ENCODE data around the gene DPP6. TPM values are rescaled to one million over a fixed set of nuclear protein-coding genes. Genes with fewer than 3 reads are reported as not detected.

The DPP6 gene
- total and polyA plus RNA-seq, 2 experiments from 2014 or later = not detected

- TF ChIP-seq CTCF (conservative IDR thresholded peaks at IDR 0.05; ENCODE audit: low read depth in 2 of 2) (no peak), EZH2phosphoT487 (IDR thresholded peaks at IDR 0.05; ENCODE audit: unreplicated experiment) (no peak), JUNB (IDR thresholded peaks at IDR 0.05; ENCODE audit: unreplicated experiment) (no peak)
These were observed 535.6 kb downstream of the DPP6 start (continued) for GRCh38 chr7:154587792-154588191.

GRCh38 chr7:154591544-154591943 is 539.3 kb downstream of the DPP6 start:
- DNase-seq (ENCODE audit: low spot score) = no peak
- H4K20me1 ChIP-seq (replicated peaks; ENCODE audit: insufficient read depth) = no peaks in the 10 kb centered on the region
- H2AFZ ChIP-seq = no peak overlapping the region
- no peak overlapping the region for H3K27ac ChIP-seq (ENCODE audit: low read depth)
- Mint-ChIP-seq H3K4me1 (no peaks in the 10 kb centered on the region), H3K4me3 (no peak overlapping the region), H3K27me3 (ENCODE audit: insufficient read depth, low read depth, poor library complexity) (peaks cover 2% of the 10 kb centered on the region), H3K9me3 (no peaks in the 10 kb centered on the region), H3K36me3 (ENCODE audit: low read depth) (no peaks in the 10 kb centered on the region; the same call in 2 of the 3 replicates), H3K27ac (no peak overlapping the region)
- H3K9me2 ChIP-seq (ENCODE audit: insufficient read depth) = no peaks in the 10 kb centered on the region
- no peaks in the 10 kb centered on the region for H3K27me3 ChIP-seq (ENCODE audit: insufficient read depth)
- no peak overlapping the region for H3K4me2 ChIP-seq
- no peaks in the 10 kb centered on the region for H3K4me1 ChIP-seq (ENCODE audit: insufficient read depth)
- H3K4me3 ChIP-seq = no peak overlapping the region
- no peak for ATAC-seq
- H3F3A ChIP-seq (replicated peaks; ENCODE audit: low read depth) = no peaks in the 10 kb centered on the region
- TF ChIP-seq ZNF114 (CRISPR knock-in tag; IDR thresholded peaks at IDR 0.05) (no peak), ZNF331 (CRISPR knock-in tag; IDR thresholded peaks at IDR 0.05; ENCODE audit: low read depth) (no peak)
- peaks cover 7% of the 10 kb centered on the region; the same call in 1 of the 2 replicates for H3K36me3 ChIP-seq (ENCODE audit: insufficient read depth)
- no peaks in the 10 kb centered on the region for H3K79me2 ChIP-seq (replicated peaks; ENCODE audit: insufficient read depth)

- DNase-seq (ENCODE audit: low spot score) (no peak), ATAC-seq (no peak)
- TF ChIP-seq JUNB (IDR thresholded peaks at IDR 0.05; ENCODE audit: unreplicated experiment) (no peak), EZH2phosphoT487 (IDR thresholded peaks at IDR 0.05; ENCODE audit: unreplicated experiment) (no peak), POLR2AphosphoS5 (IDR thresholded peaks at IDR 0.05; ENCODE audit: low read depth) (no peak), ZNF114 (CRISPR knock-in tag; IDR thresholded peaks at IDR 0.05) (no peak), NANOG (IDR thresholded peaks at IDR 0.05; ENCODE audit: borderline replicate concordance) (no peak), CREB1 (CRISPR knock-in tag; IDR thresholded peaks at IDR 0.05; ENCODE audit: low read depth) (no peak)
- Histone ChIP-seq H3K79me2 (replicated peaks; ENCODE audit: insufficient read depth) (no peaks in the 10 kb centered on the region), H2AFZ (no peak overlapping the region), H3K27me3 (ENCODE audit: insufficient read depth) (no peaks in the 10 kb centered on the region), H4K20me1 (replicated peaks; ENCODE audit: insufficient read depth) (no peaks in the 10 kb centered on the region), H3K27ac (ENCODE audit: low read depth) (no peak overlapping the region), H3K9me2 (ENCODE audit: insufficient read depth) (no peaks in the 10 kb centered on the region), H3K4me3 (no peak overlapping the region), H3K36me3 (ENCODE audit: insufficient read depth) (peaks cover 7% of the 10 kb centered on the region; the same call in 1 of the 2 replicates), H3K4me1 (ENCODE audit: insufficient read depth) (no peaks in the 10 kb centered on the region), H3K4me2 (no peak overlapping the region), H3F3A (replicated peaks; ENCODE audit: low read depth) (no peaks in the 10 kb centered on the region)
- Mint-ChIP-seq H3K4me3 (no peak overlapping the region), H3K9me3 (no peaks in the 10 kb centered on the region), H3K27ac (no peak overlapping the region; the same call in 1 of the 2 replicates), H3K27me3 (ENCODE audit: insufficient read depth, low read depth, poor library complexity) (no peaks in the 10 kb centered on the region), H3K4me1 (no peaks in the 10 kb centered on the region), H3K36me3 (ENCODE audit: low read depth) (no peaks in the 10 kb centered on the region)
These were observed 540.2 kb downstream of the DPP6 start for GRCh38 chr7:154592388-154592787.
